Measurements from ENCODE around the gene TSACC.
A peak's percentile ranks its signal among the peaks of the same experiment; 100 is the strongest.
"Not testable (repeated sequence)": the region's sequence is repeated elsewhere in the genome, so short reads cannot be mapped to it uniquely, and the experiment has no call there.

The TSACC gene

GRCh38 chr1:156346035-156346434 is 7.7 kb downstream of the TSACC start:
- DNase-seq (ENCODE audit: low read depth, low spot score) = not testable (repeated sequence)

GRCh38 chr1:156346636-156347035 is 8.3 kb downstream of the TSACC start:
- no peak for DNase-seq (ENCODE audit: low read depth, low spot score)

GRCh38 chr1:156347331-156347730 is 9.0 kb downstream of the TSACC start:
- DNase-seq (ENCODE audit: low read depth, low spot score) = peak; percentile 33

GRCh38 chr1:156352481-156352880 is 14.2 kb downstream of the TSACC start:
- not testable (repeated sequence) for DNase-seq (ENCODE audit: low read depth, low spot score)

GRCh38 chr1:156356262-156356874 is 18.0 kb downstream of the TSACC start:
- no peak for DNase-seq (ENCODE audit: low read depth, low spot score)

- DNase-seq (ENCODE audit: low read depth, low spot score) = no peak
Measured at GRCh38 chr1:156356875-156357534, 18.7 kb downstream of the TSACC start.

- DNase-seq (ENCODE audit: low read depth, low spot score) = no peak
Measured at GRCh38 chr1:156357977-156358376, 19.7 kb downstream of the TSACC start.

GRCh38 chr1:156358641-156359040 is 20.3 kb downstream of the TSACC start:
- no peak for DNase-seq (ENCODE audit: low read depth, low spot score)

- DNase-seq (ENCODE audit: low read depth, low spot score) = no peak
Measured at GRCh38 chr1:156359249-156359648, 20.9 kb downstream of the TSACC start.

- no peak for DNase-seq (ENCODE audit: low read depth, low spot score)
Measured at GRCh38 chr1:156359973-156360372, 21.6 kb downstream of the TSACC start.

GRCh38 chr1:156360534-156360933 is 22.2 kb downstream of the TSACC start:
- no peak for DNase-seq (ENCODE audit: low read depth, low spot score)

GRCh38 chr1:156365754-156366153 is 27.4 kb downstream of the TSACC start:
- no peak for DNase-seq (ENCODE audit: low read depth, low spot score)

GRCh38 chr1:156366378-156367166 is 28.2 kb downstream of the TSACC start:
- DNase-seq (ENCODE audit: low read depth, low spot score) = no peak

- DNase-seq (ENCODE audit: low read depth, low spot score) = no peak
Measured at GRCh38 chr1:156367383-156368156, 29.2 kb downstream of the TSACC start.

GRCh38 chr1:156368157-156368658 is 29.9 kb downstream of the TSACC start:
- DNase-seq (ENCODE audit: low read depth, low spot score) = no peak

GRCh38 chr1:156368889-156369684 is 30.8 kb downstream of the TSACC start, which contains the start of gene RHBG:
TSS of gene RHBG (plus strand) at chr1:156369211. CDS start at chr1:156369250, 39 bp downstream.
- DNase-seq (ENCODE audit: low read depth, low spot score) = no peak

- not testable (repeated sequence) for DNase-seq (ENCODE audit: low read depth, low spot score)
Measured at GRCh38 chr1:156369685-156370286, 31.5 kb downstream of the TSACC start.

GRCh38 chr1:156371553-156372264 is 33.4 kb downstream of the TSACC start:
- no peak for DNase-seq (ENCODE audit: low read depth, low spot score)

GRCh38 chr1:156372265-156372586 is 33.9 kb downstream of the TSACC start:
- no peak for DNase-seq (ENCODE audit: low read depth, low spot score)

- DNase-seq (ENCODE audit: low read depth, low spot score) = no peak
Measured at GRCh38 chr1:156372876-156373275, 34.5 kb downstream of the TSACC start.

Data from brain pericyte (primary cell).